NCI-H510A (cell line): ENCODE measurements around the gene SPIC.
"Not testable (repeated sequence)": the region's sequence is repeated elsewhere in the genome, so short reads cannot be mapped to it uniquely, and the experiment has no call there.

Experiments used
- DNase-seq: peaks from one replicate; lab custom pipeline; 2025; lab: John Stamatoyannopoulos, UW

SPIC gene

DNA sequence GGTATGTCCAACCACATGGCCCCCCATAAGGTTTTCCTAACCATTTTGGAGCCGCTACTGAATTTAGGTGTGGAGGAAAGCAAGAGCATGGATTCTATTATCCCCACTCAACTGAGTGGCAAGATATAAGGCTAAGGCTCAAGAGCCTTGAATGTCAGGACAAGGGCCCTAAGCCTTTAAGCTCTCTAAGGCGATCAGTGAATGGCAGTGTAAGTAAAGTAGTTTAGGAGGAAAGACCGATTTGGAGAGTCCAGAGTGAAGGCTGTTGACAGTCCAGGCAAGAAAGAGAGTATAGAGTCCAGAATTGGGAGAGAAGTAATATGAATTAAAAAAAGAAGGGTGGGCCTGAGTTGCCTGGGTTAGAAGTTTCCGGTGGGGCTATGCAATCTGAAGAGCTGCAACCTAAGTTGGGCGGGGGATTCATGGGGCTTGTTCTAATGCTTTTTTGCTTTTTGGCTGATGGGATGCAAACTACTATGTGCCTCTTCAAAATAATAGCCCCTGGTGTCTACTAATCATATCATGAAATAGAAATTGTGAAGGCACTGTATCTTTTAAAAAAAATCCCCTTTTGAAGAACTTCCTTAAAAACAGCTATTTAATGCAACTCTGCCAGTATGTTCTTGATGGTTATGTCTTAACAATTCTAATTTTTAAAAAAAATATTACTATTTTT lies at the start of gene SPIC:
Gene SPIC, plus strand, starts transcription at position 626 of the 676 bp plus-strand sequence. CDS start 1,569 bp downstream, outside the sequence.
- DNase-seq: no peak

- DNase-seq: no peak
These were observed 44.7 kb upstream of the SPIC start for GRCh38 chr12:101430456-101430855.

GRCh38 chr12:101436136-101436535 lies 39.0 kb upstream of the SPIC start:
- no peak for DNase-seq

DNA sequence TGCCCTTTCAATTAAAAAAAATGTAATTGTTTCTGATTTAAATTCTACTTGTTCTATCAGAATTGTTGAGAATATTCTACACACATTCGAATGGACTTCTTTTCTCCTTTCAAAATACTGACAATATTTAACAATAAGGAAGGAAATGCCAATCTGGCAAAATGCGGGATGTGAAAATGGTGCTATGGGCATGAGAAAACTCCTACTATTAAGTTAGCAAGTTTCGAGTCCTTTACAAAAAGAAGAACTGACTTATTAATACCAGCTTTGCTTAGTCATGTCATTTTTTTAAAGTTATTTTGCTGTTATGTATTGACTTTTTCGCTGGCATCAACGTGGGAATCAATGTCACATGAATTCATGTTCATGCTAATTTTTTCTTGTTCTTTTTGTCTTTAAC lies 35.9 kb upstream of the SPIC start:
- DNase-seq: no peak

- DNase-seq: no peak
These were observed 33.5 kb upstream of the SPIC start for GRCh38 chr12:101441461-101442224.

- no peak for DNase-seq
These were observed 19.5 kb upstream of the SPIC start for GRCh38 chr12:101455685-101456084.

DNA sequence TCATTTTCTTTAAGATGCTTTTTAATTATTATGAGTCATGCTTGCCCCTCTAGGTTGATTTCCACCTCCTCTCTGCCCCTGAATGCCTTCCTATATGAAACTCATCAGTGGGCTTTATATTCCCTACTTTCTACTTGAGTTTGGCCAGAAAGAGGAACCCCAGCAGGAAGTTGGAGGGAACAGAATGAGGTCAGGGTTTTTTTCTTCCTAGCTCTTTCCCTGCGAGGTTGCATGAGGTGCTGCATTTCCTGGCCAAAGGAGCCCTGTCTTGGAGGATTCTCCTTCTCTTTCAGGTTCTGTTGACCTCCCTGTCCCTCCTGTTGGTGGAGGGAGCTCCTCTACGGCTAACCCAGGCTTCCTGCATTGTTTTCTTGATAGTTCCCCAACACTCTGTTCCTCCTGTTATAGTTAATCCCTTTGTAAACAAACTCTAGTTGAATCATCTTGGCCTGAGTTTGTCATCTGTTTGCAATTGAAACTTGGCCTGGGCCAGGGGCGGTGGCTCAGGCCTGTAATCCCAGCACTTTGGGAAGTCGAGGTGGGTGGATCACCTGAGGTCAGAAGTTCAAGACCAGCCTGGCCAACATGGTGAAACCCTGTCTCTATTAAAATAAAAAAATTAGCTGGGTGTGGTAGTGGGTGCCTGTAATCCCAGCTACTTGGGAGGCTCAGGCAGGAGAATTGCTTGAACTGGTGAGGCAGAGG lies 15.3 kb upstream of the SPIC start:
- DNase-seq: peak; percentile 47

GRCh38 chr12:101468948-101469347 lies 6.2 kb upstream of the SPIC start:
- no peak for DNase-seq

- DNase-seq: no peak
These were observed 4.2 kb upstream of the SPIC start for GRCh38 chr12:101470939-101471338.

DNA sequence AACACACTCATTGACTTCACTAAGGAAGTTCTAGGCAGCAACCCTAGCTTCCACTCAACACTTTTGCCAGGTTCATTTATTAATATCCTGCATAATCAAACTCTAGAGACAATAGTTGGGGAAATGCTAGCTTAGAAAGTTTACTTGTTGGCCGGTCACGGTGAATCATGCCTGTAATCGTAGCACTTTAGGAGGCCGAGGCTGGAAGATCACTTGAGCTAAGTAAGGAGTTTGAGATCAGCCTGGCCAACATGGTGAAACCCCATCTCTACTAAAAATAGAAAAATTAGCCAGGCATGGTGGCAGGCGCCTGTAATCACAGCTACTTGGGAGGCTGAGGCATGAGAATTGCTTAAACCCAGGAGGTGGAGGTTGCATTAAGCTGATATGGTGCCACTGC lies 3.3 kb upstream of the SPIC start:
- DNase-seq: not testable (repeated sequence)

GRCh38 chr12:101474248-101474647 lies 888 bp upstream of the SPIC start:
- DNase-seq: no peak

DNA sequence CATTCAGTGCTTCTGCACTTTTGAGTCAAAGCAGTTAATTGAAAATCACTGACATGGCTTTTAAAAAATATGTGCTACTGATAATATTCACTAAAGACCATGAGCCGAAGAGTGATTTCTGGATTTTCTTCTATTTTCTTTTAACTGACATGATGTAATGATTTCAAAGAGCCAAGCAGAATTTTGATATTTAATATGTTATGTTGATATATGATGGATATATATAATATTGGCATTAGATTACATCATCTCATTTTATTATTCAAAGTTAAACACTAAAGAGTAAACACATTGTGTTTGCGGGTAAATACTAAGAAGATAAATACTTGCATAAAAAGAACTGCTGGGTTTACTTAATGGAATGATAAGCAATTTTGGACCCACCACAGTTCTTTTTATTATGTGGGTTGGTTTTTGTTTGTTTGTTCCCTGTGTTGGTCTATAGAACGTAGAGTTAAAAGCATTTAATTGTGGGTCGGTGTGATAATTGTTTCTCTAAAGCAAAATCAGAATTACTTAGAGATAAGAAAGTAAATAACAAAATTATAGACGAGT lies 692 bp downstream of the SPIC start:
- DNase-seq: no peak

DNA sequence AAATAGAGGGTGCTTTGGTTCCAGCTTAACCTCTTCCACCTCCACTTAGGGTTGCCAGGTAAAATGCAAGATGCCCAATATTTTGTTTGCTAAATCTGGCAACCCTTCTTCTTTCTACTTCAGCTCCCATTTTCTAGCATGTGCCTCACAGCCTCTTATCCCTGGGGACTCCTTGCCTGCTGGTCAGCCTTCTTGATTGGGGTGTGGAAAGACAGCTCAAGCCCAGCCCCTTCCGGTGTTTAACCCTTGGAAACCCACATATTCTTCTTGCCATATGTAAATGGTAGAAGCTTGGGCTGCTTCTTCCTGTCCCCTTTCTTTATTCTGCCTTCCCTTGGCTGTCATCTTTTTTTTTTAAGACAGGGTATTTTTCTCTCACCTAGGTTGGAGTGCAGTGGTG lies 5.7 kb downstream of the SPIC start:
- no peak for DNase-seq

DNA sequence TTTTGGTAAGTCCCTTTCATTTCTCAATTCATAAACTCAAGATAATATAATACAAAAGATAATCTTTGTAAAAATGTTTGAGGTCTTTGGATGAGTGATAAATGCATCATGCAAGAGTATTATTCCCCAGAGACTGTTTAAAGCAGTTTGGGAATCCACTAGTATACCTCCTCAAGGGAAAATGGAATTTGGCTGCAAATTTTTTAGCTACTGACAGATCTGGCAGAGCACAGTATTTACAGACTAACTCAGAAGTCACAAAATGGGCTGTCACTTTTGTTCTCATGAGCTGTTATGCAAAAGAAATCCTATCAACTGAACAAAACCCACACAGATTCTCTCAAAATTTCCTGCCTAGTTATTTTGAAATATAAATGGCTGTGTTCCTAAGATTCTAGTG lies 9.9 kb downstream of the SPIC start:
- no peak for DNase-seq

DNA sequence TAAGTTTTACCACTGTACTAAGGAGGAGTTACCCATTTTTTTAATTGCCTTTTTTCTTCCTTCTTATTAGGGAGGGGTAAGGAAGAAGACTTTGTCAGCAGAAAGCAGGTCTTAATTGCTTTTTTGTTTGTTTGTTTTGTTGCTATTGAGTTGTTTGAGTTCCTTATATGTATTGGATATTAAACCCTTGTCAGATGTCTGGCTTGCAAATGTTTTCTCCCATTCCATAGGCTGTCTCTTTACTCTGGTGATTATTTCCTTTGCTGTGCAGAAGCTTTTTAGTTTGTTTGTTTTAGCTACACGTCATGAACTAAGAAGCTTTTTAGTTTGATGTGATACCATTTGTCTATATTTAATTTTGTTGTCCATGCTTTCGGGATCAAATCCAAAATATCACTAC lies 13.3 kb downstream of the SPIC start:
- DNase-seq: no peak

DNA sequence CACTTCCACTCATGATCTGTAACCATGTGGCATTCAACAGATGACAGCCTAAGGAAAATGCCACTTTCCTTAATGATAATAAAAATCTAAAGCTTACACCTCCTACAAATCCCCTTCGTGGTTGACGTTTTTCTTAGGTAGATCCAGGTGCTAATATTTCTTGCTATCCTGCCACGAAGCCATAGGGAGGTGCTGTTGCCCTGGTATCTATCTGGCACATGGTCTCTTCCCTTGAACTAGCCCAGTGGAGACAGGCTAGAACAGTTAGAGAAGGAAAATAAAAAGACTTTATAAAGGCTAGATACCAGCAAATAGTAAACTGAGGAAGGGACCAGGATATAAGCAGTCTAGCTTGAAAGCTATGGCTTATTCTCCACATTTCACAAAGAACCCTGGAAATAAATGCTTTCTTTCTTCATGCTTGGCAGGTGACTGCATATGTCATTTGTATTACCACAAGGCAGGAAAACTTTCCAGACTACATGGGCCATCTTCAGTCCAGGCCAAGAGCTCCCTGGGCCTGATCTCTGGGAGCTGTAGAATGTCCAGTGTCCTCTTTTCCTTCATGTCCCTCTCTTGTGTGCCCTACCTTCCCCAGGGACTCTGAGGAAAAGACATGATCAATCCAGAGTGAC lies 15.3 kb downstream of the SPIC start:
- no peak for DNase-seq

- DNase-seq: no peak
These were observed 16.2 kb downstream of the SPIC start for GRCh38 chr12:101491329-101491728.

DNA sequence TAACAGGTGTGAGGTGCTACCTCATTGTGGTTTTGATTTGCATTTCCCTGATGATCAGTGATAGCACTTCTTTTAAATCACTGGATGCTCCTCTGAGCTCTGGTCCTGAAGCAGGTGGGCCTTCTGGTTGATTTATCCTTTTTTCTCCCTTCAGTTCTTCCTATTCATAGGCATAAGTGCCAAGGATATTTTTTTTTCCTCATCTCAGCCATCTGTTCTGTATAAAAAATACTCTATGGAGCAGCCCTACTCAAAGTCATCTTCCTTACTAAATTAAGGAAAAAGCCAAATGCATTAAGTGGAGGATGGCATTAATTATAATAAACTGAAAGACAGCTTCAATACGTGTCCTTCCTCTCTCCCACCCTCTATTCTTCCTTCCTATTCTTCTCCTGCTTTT lies 18.4 kb downstream of the SPIC start:
- DNase-seq: no peak

GRCh38 chr12:101498252-101498651 lies 23.1 kb downstream of the SPIC start:
- no peak for DNase-seq

GRCh38 chr12:101501410-101501995 lies 26.4 kb downstream of the SPIC start:
- DNase-seq: no peak

- DNase-seq: no peak
These were observed 46.0 kb downstream of the SPIC start for GRCh38 chr12:101521136-101521535.

DNA sequence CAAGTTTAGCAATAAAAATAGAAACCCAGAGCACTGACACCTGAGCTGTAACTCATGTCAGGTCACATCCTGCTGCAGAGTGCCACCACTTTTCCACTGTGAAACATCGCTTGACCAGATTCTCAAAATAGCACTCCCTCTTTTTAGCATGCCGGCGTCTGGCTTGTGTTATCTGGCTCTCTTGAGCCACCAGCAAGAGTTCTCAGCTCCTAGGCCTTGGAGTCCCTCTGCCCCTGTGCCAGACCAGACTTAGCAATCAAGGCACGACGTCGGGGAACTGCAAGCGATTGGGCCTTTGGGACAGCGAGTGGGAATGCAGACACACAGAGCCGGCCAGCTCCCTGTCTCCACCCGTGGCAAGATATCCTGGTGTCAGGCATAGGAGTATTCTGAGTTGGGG lies 52.5 kb downstream of the SPIC start:
- DNase-seq: no peak
